Effector CD4-positive, alpha-beta T cell (primary cell): ENCODE measurements around the gene NELL1.

Source experiments
- DNase-seq: peaks from one replicate; pipeline ENCODE4 v3.0.0-alpha.2; 2020

Gene NELL1

DNA sequence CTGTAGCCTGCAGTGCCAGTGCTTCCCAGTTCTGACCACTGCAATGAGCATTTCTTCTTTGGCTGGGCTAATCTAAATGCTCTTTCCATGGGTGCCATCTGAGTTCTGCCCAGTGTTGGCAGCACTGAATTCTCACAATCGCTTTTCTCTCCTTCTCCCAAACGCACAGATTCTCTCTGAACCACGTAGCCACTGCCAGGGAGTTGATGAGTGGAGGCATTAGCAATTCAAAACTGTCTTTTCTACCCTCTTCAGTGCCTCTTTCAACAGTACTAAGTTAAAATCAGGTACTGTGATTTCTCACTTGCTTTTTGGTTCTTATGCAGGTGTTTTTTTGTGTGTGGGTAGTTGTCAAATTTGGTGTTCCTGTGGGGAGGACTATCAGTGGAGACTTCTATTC, 778.5 kb downstream of the NELL1 start:
- no peak for DNase-seq

DNA sequence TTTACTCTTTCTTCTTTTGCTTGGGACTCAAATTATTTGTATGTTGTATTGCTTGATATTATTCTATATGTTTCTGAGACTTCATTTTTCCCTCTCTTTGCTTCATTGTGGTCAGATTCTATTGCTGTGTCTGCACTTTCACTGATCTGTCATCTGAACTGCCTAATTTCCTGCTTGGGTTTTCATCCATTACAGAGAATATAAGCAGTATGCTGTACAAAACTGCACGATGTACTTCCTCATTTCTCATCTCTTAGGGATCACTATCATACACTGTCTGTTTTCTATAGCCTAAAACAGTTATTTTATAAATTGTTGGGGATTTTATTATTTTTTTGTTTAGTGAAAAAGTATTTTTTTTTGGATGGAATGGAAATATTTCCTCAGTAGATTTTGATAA, 786.8 kb downstream of the NELL1 start:
- no peak for DNase-seq

DNA sequence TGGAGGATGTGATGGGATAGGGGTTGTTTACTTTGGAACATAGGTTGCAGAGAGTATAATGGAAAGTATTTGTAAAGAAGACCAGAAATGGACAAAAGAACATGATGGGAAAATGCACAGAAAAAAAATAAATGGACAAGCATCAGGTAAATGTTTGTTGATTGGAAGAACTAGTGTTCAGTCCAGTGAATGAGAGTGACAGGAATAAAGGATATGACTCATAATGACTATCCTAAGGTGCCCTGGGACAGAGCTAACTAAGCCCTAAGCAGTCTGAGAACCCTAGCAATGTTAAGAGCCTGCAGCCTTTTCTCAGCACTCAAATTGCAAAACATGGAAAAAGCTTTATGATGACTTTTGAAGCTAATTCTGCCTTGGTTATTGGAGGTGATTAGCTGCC, 790.7 kb downstream of the NELL1 start:
- no peak for DNase-seq

DNA sequence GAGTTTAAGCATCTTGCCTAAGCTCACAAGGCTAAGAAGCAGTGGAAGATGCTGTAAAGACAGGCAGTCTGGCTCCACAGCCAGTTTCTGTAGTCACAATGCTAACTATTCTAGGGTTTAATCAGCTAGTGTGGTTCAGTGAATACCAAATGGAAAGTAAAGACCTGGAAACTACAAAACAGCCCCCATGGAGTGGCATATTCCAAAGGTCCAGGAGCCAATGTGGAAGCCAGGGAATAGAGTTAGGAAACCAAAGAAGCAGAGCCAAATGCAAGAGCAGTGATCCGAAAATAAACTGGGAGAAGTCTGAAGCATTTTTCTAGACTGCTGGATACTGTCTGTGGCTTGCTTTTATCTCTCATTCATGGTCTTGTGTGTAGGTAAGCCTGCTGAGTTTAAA, 792.3 kb downstream of the NELL1 start:
- DNase-seq = no peak

DNA sequence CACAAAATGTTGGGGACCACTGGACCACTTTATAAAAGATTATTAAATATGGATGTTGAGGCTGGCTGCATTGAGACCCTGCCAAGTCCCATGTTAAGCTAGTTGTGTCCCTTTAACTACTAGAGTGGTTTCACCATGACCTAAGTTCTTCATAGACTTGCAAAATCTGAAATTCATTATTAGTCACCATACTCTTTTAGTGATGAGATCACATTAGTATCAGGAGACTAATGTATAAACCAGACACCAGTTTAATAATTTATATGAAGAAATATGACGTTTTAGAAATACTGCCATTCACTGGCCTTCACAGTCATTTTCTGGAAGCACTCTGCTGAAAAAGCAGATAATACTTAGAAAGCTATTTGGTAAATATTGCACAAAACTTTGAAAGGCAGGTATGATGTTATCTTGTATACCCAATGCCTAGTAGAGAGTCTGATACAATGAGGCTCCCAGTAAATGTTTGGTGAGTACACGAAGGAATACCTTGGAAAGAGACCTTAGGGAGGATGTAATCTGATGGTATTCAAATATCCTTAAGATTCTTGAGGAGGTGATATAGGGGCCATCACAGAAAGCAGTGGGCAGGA, 795.3 kb downstream of the NELL1 start:
- DNase-seq = no peak

DNA sequence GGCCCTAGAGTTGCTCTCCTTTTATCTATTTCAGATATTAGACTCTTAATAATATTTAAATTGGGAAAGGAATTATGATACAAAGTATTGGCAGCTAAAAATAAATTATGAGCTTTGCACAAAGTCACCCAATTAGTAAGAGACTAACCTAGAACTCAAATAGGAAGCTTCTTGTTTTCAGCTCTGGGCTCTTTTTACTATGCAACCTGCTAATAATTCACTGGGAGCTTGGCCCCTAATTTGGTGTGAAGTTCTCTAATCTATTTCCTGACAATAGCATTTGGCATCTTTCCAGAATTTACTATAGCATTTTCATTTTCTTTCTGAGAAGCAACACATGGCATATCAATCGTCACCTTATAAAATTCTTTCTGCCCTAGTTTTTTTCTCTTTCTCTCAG, 795.8 kb downstream of the NELL1 start:
- no peak for DNase-seq

DNA sequence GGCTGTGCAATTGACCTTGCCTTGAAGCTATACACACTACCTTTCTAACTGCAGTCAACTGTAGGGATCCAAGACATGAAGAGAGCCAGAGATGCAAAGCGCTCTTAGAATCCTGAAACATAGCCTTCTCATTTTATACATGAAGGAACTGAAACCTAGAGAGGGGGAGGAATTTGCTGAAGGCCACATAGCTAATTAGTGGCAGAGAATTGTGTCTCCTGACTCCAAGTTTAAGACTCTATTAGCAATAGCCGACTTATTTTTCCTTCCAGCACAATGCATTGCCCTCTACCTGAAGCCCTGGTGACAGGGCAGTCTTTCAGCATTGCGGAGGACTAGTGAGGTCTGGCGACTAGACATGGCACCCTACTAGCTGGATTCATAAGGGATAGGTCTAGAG, 796.5 kb downstream of the NELL1 start:
- DNase-seq = no peak

DNA sequence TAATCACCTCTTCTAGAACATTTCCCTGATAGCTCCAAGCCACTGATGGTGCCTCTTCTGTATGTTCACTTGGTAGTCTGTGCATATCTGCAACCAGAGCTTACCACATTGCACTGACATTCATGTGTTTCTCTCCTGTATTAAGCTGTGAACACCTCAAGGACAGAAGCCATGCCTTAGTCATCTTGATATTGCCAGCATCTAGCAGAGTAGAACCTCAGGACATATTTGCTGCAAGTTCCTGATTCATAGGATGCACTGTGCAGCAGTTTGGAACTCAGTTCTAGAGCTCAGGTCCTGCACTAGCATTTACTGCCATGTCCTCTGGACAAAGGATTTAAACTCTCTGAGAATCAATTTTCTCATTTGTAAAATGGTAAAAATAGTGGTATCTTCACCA, 801.1 kb downstream of the NELL1 start:
- DNase-seq = no peak

DNA sequence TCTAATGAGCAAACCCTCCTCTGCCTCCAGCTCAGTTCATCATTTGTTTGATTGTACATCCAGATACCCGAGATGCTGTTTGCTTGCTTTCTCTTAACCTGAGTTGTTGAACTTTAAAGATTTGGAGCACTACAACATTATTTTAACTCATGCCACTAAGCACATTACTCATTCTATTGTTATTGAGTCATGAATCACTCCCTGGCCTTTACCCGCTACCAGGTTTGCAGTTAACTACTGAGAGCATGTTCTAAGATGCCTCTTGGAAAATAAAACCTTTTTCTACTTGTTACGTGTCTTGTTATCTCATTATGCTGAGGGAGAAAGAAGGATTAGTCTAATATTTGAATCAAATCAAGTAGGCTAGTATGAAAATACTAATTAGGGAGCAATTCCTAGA, 802.9 kb downstream of the NELL1 start:
- DNase-seq = no peak

DNA sequence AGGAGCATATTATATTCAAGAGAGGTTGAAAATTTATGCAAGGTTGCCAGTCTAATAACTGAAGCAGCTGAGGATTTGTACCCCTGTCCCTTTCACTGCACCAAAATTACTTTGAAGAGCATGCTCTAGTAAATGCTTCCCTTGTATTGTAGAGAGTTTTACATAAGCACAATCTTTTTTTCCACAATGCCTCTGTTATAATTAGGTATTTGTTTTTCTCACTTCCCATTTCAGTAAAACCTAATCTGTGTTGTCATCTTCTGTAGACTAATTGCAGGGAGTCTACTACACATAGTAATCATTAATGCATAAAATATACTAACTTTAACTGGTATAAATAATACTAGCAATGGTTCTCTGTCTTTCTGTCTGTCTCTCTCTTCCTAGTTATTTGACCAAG, 805.1 kb downstream of the NELL1 start:
- no peak for DNase-seq

DNA sequence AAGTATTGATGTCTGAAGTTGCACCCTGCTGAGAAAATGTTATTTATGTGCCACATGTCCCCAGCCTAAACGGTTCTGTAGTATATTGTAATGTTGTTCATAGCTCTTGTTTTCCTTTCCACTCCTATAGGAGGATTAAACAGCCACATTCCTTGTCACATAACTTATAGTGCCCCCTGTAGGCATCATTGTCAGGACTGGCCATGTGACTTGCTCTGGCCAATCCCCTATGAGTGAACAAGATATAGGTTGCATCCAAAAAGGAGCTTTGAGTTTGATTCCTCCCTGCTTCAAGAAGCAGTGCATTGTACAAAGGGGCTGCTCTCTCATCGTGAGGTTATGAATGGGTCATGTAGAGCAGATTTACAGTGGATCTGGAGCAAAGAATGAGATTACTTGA, 805.9 kb downstream of the NELL1 start:
- DNase-seq = no peak

DNA sequence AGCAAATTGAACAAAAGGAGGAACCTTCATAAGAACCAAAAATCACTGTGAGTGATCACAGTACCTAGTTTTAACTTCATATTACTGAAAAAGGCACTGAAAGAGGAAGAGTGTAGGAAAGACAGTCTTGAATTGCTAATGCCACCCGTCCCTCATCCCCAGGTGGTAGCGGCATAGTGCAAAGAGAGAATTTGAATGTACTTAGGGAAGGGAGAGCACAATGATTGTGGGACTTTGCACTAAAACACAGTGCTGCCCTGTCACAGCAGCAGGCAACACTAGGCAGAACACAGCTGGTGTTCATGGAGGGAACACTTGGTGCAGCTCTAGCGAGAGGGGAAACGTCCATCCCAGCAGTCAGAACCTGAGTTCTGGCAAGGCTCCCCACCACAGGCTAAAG, 807.2 kb downstream of the NELL1 start:
- DNase-seq = no peak

DNA sequence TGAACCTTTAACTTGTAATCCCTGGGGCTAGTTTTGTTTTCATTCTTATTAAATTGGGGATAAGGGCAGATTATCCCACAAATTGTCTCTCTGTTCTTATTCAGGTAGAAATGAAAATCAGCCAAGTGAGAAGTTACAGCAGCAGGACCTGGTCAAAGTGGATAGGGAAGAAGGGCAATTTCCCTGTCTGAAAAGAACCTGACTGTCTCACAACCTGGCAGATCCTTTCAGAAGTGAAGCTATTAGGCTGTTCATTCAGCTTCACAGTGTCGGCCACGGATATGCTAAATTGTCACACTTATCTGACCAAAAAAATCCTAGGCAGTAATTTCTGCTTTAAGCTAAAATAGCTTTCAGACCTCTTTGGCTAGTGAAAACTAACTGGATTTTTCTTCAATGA, 810.9 kb downstream of the NELL1 start:
- DNase-seq = no peak

DNA sequence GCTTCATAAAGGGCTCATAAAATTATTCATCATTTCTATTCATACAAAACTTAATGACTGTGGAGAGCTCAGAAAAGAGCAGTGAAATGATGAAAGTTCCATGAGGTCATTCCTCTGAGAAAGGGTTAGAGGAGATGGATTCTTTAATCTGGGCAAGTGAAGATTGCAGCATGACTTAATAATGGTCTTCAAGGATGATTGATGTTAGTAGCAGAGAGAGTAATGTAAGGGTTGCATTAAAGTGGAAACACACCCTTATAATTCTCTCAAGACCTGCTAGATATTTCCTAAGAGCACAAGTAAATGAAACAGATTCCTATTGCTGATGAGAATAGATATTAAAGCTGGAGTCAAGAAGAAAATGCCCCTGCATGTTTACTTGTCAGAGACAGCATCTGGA, 811.9 kb downstream of the NELL1 start:
- DNase-seq = no peak

DNA sequence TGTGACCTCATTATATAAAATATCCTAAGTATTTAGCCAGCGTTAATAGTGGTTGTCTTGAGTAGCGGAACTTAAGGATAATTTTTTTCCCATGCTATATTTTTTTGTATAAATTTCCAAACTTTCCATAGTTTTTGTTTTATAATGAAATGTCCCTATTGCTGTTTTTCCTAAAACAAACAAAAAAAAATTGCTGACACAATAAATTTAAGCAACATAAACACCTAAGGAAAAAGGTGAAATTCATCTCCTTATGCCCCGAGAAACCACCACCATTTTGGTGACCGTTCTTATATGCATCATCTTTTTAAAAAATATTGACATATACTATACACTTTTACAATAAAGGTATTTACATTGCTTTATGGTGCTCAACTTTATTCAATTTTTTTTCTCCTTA, 814.7 kb downstream of the NELL1 start:
- no peak for DNase-seq

DNA sequence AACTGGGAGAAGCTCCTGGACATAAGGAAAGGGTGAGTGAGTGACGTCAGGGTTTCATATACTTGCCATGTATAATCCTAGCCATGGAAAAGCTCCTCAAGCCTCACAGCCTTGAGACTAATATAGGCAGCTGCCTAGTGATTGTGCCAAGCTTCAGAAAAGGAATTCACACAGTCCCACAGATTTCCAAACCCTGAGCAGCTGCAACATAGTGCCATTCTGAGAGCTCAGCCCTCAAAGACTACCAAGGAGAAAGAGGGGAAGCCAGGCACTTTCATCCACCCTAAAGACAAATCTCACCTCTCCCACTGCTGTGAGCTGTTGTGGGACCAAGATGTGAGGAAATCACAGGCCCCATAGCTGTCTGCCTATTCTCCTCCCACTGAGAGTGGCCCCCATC, 815.6 kb downstream of the NELL1 start:
- no peak for DNase-seq

DNA sequence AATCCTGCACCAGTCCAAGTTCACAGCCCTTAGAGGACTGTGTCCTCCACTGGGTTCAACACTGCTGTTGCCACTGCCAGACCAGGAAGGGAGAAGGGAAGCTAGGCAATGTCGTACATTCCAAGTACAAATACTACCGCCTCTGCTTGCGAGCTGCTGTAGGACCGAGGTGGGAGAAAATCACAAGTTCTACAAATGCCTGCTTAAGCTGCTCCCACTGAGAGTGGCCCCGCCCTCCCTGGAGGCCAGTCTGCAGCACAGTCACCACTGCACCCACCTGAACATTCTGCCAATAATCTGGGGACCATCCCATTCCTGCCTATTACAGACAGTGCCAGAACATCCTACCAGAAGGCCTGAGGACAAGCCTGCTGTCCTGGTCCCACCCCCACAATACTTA, 816.0 kb downstream of the NELL1 start:
- DNase-seq = no peak

DNA sequence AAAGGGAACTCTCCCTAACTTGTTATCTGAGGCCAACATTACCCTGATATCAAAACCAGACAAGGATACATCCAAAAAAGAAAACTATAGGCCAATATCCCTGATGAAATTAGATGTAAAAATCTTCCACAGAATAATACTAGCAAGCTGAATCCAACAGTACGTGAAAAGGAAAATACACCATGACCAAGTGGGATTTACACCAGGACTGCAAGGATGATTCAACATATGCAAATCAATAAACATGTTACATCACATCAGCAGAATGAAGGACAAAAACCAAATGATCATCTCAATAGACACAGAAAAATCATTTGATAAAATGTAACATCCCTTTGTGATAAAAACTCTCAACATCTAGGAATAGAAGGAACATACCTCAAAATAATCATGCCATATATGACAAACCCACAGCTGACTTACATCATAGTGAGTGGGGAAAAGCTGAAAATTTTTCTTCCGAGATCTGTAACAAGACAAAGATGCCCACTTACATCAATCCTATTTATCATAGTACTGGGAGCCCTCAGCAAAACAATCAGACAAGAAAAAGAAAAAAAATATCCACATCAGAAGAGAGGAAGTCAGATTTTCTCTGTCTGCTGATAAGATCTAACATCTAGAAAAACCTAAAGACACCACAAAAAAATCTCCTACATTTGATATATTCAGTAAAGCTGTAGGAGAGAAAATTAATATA, 820.2 kb downstream of the NELL1 start:
- no peak for DNase-seq

DNA sequence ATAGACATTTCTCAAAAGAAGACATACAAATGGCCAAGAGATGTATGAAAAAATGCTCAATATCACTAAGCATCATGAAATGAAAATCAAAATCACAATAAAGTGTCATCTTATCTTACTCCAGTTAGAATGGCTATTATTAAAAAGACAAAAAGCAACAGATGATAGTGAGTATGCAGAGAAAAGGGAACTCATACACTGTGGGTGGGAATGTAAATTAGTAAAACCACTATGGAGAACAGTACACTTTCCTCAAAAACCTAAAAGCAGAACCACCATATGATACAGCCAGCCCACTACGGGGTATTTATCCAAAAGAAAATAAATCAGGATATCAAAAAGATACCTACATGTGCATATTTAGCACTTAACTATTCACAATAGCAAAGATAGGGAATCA, 823.5 kb downstream of the NELL1 start:
- DNase-seq = no peak

DNA sequence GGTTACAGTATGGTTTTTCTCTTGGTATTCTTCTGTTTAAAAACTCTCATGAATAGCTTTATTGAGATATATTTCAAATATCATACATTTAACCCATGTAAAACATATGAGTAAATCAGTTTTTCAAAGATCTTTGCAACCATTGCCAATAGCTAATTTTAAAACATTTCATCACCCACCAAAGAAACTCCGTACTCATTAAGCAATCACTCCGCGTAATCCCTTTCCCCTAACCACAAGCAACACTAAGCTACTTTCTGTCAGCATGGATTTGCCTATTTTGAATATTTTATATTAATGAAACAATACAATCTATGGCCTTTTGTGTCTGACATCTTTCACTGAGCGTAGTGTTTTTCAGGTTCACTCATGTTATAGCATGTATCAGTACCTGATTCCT, 825.6 kb downstream of the NELL1 start:
- DNase-seq = no peak

DNA sequence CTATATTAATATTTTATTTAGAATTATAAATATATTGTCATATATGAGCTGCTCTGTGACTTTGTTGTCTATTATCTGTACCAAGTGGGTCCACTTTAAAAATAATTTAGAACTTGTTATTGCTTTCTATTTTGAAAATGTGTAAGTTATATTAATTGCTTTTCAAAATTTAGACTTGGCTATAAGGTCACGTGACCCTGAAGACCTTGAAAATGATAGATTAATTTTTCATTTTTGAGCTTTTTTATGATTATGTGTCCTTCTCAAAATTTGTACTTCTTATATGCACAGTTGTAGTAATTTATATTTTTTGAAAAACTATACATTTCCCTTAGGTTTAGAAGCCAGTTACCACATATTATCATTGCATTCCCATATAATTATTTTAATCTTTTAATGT, 826.5 kb downstream of the NELL1 start:
- DNase-seq = no peak

DNA sequence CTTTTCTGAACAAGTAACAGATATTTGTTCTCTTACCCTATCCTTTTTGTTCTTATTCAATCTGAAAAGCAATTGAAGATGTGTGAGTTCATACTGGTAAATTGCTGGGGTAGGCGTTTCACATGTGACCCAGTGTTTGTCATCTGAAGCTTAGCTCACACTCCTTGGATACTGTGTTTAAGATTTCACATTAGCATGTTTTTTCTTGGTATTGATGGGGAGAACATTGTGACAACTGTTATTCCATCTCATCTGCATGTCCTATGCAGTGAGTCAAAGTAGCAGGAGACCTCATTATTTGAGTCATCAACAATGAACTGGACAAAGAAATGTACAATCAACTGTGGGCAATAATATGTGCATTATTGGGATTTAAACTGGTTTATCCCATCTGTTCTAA, 831.9 kb downstream of the NELL1 start:
- DNase-seq = no peak

DNA sequence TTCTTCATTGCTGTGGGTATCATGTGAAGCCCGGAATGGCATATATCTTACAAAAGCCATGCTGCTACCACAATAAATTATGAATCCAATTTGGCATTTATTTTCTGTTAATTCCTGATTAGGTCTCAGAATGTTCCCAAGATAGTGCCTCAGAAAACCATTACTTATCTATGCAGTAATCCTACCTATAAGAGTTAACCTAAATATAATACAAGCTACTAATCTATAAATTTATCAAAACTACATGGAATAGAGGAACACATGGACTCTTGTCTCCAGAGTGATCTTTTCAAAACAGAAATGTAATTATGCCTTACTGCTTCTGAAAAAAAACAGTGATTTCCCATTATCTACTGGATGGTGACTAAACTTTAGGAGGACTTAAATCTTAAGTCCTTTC, 835.7 kb downstream of the NELL1 start:
- no peak for DNase-seq

DNA sequence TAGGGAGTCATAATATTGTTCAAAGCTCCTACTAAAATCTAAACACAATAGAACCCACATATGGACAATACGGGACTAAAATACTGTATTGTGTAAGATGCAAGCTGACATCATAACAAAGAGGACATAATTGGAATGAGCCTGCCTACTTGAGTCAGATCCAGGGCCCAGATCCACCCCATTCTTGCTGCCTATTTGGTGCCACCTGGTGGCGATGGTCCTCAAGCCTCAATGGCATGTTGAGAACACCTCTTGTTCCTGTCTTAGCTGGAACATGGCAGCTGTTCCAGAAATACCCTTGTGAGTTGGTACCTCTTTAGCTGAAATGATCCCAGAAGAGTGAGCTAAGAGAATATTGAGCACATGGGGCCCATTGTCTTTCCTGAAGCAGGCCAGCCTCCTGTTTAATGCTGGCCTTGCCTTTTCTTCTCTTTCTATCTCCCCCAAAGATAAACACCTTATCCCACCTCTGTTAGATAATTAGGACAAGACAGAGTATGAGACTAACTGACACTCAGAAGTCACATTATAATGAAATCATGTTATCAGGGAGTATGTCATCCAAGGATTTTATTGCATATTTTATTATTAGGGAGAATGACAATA, 842.6 kb downstream of the NELL1 start:
- no peak for DNase-seq

DNA sequence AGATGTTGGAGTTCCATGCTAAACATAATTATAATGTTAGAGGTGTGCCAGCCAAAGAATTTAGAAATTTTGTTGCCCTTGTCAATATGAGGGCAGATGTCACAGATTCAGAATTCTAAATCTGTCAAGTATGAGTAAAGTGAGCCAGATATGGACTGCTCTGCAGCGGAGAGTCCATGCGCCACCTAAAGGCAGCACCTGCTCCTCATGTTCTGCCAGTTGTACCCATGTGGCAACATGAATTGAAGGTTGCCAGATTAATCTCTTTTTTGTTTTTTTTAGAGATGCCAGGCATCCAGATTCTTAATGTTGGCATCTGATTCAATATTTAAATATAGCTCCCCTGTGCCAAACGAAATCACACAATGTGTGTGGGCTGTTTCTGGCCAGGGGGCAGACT, 844.9 kb downstream of the NELL1 start:
- DNase-seq = no peak
